Fibroblast of peridontal ligament (primary cell): ENCODE results near the gene OR10J1.
"Not testable (repeated sequence)": the region's sequence is repeated elsewhere in the genome, so short reads cannot be mapped to it uniquely, and the experiment has no call there.

Source experiments
- DNase-seq: peaks from one replicate; pipeline ENCODE4 v3.0.0-alpha.2; 2010; ENCODE audit errors: extremely low read depth

Gene OR10J1

DNA sequence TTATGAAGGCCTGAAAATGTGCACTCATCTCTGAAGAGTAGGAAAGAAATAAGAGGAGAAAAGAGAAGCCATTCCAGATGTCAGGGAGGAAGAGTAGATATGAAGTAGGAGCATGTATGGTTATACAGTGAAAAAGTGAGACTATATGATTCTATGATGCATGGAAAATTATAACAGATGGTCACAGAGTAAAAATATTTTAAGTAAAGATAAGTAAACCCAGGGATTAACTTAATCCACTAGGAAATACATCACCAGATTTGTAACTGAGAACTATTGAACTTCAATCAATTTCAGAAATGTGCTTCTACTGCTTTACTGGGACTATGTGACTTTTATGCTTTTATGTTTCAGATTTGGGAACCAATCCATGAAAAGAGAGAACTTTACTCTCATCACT, at the start of gene OR10J1:
Gene OR10J1 (plus strand): TSS at position 301 of the 400 bp plus-strand sequence. CDS start 70 bp downstream, at position 371.
- DNase-seq = no peak

GRCh38 chr1:159406821-159407220, 32.7 kb upstream of the OR10J1 start:
- no peak for DNase-seq

DNA sequence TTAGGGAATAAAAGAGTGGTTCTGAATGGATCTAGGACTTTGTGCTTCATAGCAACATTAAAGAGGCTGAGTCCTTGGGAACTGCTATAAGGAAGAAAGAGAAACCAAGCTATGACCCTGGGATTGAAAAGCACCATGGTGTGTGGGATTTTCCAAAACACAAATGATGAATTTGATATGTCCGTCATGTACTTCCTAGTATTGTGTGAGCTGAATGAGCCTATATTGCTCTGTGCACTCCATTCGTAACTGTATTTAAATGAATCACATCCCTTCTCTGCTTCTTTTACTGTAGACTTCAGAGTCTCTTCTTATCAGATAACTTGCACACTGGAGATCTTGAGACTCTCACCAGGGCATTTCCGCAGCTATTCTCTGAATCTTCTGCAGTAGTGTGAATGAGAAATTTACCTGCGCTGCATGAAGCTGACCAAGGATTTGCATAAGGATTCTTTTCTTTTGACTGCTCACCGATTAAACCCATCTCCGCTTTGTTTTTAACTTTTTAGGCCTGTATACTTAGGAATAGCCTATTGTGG, 30.6 kb upstream of the OR10J1 start:
- DNase-seq = no peak

DNA sequence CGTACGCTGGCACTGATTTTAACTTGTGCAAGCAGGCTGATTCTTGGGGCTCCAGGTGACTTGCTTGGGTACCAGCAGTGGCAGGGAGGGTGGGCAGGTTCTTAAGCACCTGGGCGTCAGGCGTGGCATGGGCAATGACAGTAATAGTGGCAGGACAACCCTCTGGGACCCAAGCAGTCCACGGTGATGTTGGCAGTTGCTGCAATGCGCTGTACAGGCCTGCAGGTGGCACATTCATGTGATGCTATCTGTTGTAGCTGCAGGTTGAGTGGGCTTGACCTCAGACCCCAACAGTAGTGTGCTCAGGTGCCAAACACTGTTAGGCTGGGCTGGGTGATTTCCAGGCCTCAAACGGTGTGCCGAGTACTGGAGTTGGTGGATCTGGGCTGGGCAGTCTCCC, 17.7 kb upstream of the OR10J1 start:
- DNase-seq = no peak

DNA sequence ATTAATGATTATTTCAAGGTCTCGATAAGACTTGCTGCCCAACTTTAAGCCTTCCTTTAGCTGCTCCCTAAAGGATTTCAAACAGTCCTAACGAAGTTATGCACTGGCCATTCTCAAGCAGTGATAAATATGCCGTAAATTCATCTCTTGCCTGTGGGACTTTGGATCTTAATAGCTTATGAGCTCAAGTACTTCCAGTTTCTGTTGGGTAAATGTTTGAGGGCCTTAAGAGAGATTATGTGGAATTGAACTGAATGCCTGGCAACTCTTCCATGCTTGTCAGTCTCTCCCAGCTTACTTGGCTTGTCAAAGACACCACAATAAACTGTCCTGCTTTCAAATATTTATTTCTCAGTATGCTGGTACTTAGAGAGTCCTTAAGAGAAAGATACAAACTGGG, 11.0 kb upstream of the OR10J1 start:
- DNase-seq = no peak

- no peak for DNase-seq
Measured at GRCh38 chr1:159429074-159429861, 10.3 kb upstream of the OR10J1 start.

- no peak for DNase-seq
Measured at GRCh38 chr1:159430985-159431384, 8.5 kb upstream of the OR10J1 start.

GRCh38 chr1:159431904-159432303, 7.6 kb upstream of the OR10J1 start, which contains the start of gene OR10J4:
OR10J4 (plus strand) TSS chr1:159432204.
- DNase-seq = no peak

DNA sequence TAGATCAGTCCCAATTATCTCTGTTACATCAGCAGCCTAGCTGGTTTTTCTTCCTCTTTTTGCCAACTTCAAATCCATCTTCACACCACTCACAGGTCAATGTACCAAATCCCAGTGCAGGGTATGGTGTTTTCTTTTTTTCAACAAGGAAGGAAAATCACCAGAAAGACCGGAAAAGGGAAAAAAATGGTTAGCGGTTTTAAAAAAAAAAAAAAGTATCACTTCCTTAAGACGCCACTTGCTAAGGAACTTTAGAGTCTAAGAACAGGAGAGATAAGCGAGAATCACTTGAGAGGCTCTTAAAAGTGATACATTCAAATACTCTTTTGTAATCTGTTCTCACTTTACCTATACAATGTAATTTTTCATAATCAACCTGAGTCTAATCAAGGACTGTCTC, 3.1 kb upstream of the OR10J1 start:
- DNase-seq = no peak

DNA sequence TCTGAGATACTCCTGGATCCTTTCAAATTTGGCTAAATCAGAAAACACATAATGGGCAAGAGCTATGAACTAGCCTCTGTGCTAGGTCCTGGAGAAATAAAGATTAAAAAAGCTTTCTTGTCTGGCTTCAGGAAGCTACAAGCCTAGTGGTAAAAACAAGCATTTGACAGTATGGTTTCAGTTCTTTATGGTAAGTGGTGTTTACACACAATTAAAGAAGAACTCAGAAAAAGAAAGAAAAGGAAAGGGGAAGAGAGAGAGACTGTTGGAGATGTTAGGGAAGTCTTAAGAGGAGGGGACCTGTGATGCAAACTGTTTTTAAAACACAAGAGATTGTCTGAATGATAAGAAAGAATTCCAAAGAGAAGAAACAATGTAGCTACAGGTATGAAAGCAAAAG, 1.8 kb downstream of the OR10J1 start:
- DNase-seq = no peak

- no peak for DNase-seq
Measured at GRCh38 chr1:159442428-159442827, 2.9 kb downstream of the OR10J1 start.

DNA sequence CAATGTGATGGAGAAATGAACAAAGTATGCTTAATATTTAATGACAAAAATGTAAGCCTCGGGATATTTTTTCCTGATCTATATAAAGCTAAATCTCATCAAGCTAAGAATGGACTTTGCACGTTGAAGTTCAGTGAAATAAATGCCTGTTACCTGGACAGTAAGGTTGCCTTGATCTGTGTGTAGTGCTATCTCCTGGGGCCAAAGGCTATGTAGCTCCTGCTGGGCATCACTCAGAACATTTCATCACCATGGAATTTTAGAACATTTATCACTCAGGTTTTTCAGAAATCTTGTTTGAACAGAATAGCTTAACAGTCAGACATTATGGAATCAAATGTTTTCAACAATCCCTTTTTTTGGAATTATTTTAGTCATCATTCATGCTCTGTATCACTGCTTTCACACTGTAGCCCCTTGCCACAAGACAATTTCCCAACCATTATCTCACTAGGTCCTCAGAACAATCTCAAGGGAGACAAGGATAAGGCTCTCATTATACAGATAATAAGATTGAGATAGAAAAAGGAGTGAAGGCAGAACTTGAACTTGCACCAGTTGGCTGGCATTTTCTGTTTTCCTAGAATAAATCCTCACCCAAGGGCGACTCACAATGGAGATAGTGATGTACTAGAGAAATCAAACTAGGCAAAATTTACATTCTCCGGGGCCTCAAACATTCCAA, 3.7 kb downstream of the OR10J1 start:
- DNase-seq = no peak

DNA sequence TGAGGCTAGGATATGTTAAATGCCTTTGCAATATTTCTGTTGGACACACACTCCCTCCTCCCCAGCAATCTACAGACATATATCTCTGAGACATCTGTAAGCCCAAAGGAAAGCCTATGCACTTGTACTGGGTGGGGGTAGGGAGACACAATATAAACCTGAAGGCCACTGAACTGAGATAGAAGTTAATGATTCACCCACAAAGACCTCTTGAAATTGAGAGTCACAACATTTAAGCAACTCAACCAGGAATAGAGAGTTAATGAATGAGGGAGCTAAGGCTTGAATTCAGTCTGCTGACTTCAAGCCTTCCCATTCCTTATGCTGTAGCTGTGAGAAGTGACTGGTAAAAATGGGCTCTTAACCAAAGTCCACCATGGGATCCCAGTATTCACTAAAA, 5.0 kb downstream of the OR10J1 start:
- DNase-seq = no peak

GRCh38 chr1:159448181-159448580, 8.7 kb downstream of the OR10J1 start:
- DNase-seq = no peak

GRCh38 chr1:159449605-159450004, 10.1 kb downstream of the OR10J1 start:
- not testable (repeated sequence) for DNase-seq

DNA sequence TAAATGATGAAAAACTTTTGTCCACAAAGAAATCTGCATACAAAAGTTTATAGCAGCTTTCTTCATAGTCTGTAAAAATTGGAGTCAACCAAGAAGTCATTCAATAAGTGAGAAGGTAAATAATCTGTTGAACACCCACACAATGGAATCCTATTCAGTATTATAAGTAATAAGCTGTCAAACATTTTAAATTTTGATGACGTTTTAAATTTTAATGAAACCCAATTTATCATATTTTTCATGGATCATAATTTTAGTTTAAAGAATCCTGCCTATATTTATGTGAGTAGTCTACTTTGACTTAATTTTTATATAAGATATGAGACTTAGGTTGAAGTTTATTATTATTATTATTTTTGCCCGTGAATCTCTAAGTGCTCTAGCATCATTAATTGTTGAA, 20.0 kb downstream of the OR10J1 start:
- DNase-seq = no peak

GRCh38 chr1:159465191-159465603, 25.7 kb downstream of the OR10J1 start:
- no peak for DNase-seq

DNA sequence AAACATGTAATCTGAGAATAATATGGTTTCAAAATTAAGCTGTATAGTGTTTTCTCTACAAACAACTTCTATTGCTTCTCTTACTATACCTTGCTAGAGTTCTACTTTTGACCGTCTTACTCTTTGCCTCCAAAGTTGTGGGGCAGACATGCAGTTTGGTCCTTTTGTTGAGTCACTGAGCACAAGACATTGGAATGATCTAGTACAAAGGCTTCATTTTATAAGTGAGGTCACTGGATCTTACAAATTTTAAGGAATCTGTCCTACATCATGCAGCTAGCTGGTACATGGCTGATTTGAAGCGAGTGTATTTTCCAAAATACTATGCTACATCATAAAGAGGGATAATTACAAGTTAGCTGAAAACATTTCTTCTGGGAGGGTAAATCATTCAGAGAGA, 28.8 kb downstream of the OR10J1 start:
- DNase-seq = no peak

DNA sequence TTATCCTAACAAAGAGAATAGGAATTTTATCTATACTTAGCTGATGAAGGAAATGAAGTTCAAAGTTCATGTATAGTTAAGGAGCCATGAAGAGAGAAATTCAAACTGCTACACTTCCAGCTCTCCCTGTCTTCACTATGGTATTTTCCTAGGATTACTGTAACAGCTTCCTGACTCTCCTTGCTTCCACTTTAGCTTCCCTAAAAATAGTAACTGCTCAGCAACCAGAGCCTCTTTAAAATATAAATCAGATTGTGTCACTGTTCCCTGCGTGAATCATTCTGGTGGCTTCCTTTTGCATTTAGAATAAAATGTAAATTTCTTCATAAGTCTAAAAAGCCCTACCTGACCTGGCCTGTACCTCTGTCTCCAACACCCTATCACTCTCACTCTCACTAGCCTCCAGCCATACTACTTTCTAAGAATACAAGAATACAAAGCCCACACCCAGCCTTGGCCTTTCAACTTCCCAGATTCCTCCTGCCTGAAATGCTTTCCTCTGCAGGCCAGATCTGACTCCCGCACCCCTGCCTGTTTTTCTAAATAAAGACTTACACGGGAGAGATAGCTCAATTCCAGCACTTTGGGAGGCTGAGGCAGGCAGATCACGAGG, 30.5 kb downstream of the OR10J1 start:
- DNase-seq = no peak

DNA sequence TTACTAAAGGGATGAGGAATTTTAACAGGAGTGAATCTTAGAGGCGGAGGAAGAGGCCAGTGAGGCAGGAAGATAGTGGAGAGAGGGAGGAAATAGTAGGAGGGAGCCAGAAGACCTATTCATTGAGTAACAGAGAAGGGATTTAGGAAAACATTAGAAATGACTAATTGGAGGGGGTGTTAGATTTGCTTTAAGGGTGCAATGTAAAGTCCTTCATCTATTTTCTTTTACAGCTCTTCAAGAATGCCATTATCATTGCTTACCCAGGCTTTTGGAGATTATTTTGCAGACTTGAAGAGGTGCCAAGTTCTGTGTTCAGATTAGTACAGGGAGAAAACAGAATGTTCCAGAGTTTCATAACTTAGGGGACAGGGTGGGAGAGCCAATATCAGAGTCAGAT, 33.8 kb downstream of the OR10J1 start:
- DNase-seq = no peak

DNA sequence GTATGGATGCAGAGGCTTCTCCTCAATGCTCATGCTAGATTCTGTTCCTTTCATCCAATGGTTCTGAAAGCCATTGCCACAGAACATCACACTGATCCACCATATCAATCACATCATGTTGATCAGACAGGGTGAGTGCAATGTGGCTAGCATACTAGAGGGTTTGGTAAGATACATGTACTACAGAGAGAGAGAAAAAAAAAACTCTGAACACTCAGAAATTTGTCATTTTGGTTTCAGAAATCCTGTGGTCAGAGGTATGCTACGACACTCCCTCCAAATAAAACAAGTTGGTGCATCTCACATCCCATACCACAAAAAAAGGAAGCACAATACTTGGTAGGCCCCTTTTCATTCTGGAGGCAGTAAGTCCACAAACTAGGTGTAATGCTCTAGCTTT, 35.4 kb downstream of the OR10J1 start:
- no peak for DNase-seq

GRCh38 chr1:159483501-159483900, 44.0 kb downstream of the OR10J1 start:
- no peak for DNase-seq
